Measurements from ENCODE around the gene ZNF678.

DNA sequence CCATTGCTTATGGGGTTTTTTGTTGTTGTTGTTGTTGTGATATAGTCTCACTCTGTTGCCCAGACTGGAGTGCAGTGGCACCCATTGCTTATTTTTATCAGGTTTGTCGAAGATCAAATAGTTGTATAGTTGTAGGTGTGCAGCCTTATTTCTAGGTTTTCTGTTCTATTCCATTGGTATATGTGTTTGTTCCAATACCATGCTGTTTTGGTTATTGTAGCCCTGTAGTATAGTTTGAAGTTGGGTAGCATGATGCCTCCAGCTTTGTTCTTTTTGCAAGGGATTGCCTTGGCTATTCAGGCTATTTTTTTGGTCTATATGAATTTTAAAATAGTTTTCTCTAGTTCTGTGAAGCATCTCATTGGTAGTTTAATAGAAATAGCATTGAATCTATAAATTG lies 11.6 kb downstream of the ZNF678 start:
- TF ChIP-seq CTCF (IDR thresholded peaks at IDR 0.05) (no peak), POLR2A (IDR thresholded peaks at IDR 0.05) (no peak), EP300 (IDR thresholded peaks at IDR 0.05) (no peak), POLR2AphosphoS5 (IDR thresholded peaks at IDR 0.05) (no peak)
